SU-DHL-6 (cell line): Measurements from ENCODE around the gene SPTA1.

Experiments used
- H2AFZ ChIP-seq: fragments of 200-600 bp; sonication (generic); 2 replicates; pipeline ENCODE4 v1.6.1; 2014; ENCODE audit warnings: low read depth, mild to moderate bottlenecking, moderate library complexity, mixed read lengths, antibody characterized with exemption, low read length; ENCODE audit not compliant: severe bottlenecking
- H3F3A ChIP-seq: fragments of 200-600 bp; shearing (Covaris generic); 2 replicates; pipeline ENCODE4 v1.6.0; 2016; ENCODE audit warnings: antibody characterized with exemption, mild to moderate bottlenecking; ENCODE audit not compliant: insufficient read depth
- H3K27ac ChIP-seq: fragments of 200-600 bp; sonication (generic); 2 replicates; pipeline ENCODE4 v1.5.1; 2016; ENCODE audit warnings: low read depth, mild to moderate bottlenecking, low read length, moderate library complexity, mixed read lengths
- H3K27me3 ChIP-seq: fragments of 200-600 bp; sonication (generic), shearing (Covaris generic); 2 replicates; pipeline ENCODE4 v1.6.0; 2014; ENCODE audit warnings: mild to moderate bottlenecking, low read length
- H3K36me3 ChIP-seq: fragments of 200-600 bp; sonication (generic); 2 replicates; pipeline ENCODE4 v1.6.1; 2014; ENCODE audit warnings: mild to moderate bottlenecking, low read length, mixed read lengths
- H3K4me2 ChIP-seq: fragments of 300-600, 200-600 bp; shearing (Covaris generic), sonication (generic); 2 replicates; pipeline ENCODE4 v1.6.0; 2014; ENCODE audit warnings: low read length, low read depth, mild to moderate bottlenecking; ENCODE audit not compliant: poor library complexity, severe bottlenecking
- H3K4me3 ChIP-seq: fragments of 200-600 bp; sonication (generic); 2 replicates; pipeline ENCODE4 v1.5.1; 2014; ENCODE audit warnings: antibody characterized with exemption, low read length, mild to moderate bottlenecking, mixed read lengths; ENCODE audit not compliant: insufficient read depth, poor library complexity, severe bottlenecking
- H3K79me2 ChIP-seq: fragments of 200-600 bp; sonication (generic); 2 replicates; pipeline ENCODE4 v1.6.1; 2014; ENCODE audit warnings: mild to moderate bottlenecking, low read length, moderate library complexity; ENCODE audit not compliant: insufficient read depth
- H3K9ac ChIP-seq: fragments of 200-600 bp; sonication (generic); 2 replicates; pipeline ENCODE4 v1.7.0; 2014; ENCODE audit warnings: mild to moderate bottlenecking, low read length
- H3K9me2 ChIP-seq: fragments of 200-600 bp; sonication (generic); replicated peaks from 2 replicates; pipeline ENCODE4 v1.6.1; 2014; ENCODE audit warnings: low read length; ENCODE audit not compliant: insufficient read depth
- H3K9me3 ChIP-seq: fragments of 200-600 bp; sonication (generic); 2 replicates; pipeline ENCODE4 v1.6.1; 2014; ENCODE audit warnings: low read length, mixed read lengths; ENCODE audit not compliant: insufficient read depth
- H4K20me1 ChIP-seq: fragments of 200-600 bp; sonication (generic); 2 replicates; pipeline ENCODE4 v1.6.1; 2014; ENCODE audit warnings: low read depth, mild to moderate bottlenecking, antibody characterized with exemption, low read length, moderate library complexity, mixed read lengths
- CTCF ChIP-seq: fragments of 200-600 bp; sonication (generic); IDR thresholded peaks from one replicate; pipeline ENCODE4 v1.5.1; 2017; ENCODE audit warnings: antibody characterized with exemption, mild to moderate bottlenecking, low read length, moderate library complexity; ENCODE audit not compliant: insufficient read depth, poor library complexity, severe bottlenecking
- EZH2phosphoT487 ChIP-seq: fragments of 200-600 bp; sonication (generic), shearing (Covaris generic); conservative IDR thresholded peaks from 2 replicates; pipeline ENCODE4 v1.6.1; 2018; ENCODE audit warnings: mild to moderate bottlenecking, antibody characterized with exemption, low read length, moderate library complexity, mixed read lengths

SPTA1 gene

GRCh38 chr1:158563853-158564252, 122.7 kb downstream of the SPTA1 start:
- Histone ChIP-seq H3K4me2 (peak overlapping the region; percentile 41), H3K27me3 (no peaks in the 10 kb centered on the region), H2AFZ (peak overlapping the region; percentile 73), H3K4me3 (no peak overlapping the region), H3K79me2 (no peaks in the 10 kb centered on the region), H3K9ac (no peak overlapping the region), H3K9me3 (no peaks in the 10 kb centered on the region), H3K27ac (peak overlapping the region; percentile 28), H4K20me1 (no peaks in the 10 kb centered on the region), H3K9me2 (no peaks in the 10 kb centered on the region), H3K36me3 (no peaks in the 10 kb centered on the region), H3F3A (no peaks in the 10 kb centered on the region)
- TF ChIP-seq EZH2phosphoT487 (no peak), CTCF (no peak)
